Measurements from ENCODE around the gene RFK. TPM values are rescaled to one million over a fixed set of nuclear protein-coding genes. Genes with fewer than 3 reads are reported as not detected.

RFK gene
- total and polyA plus RNA-seq, 2 of the 13 experiments (the other 11 are each of a cell fraction or from before 2014, with no cell fraction given): 18.2 to 37.2 TPM

DNA sequence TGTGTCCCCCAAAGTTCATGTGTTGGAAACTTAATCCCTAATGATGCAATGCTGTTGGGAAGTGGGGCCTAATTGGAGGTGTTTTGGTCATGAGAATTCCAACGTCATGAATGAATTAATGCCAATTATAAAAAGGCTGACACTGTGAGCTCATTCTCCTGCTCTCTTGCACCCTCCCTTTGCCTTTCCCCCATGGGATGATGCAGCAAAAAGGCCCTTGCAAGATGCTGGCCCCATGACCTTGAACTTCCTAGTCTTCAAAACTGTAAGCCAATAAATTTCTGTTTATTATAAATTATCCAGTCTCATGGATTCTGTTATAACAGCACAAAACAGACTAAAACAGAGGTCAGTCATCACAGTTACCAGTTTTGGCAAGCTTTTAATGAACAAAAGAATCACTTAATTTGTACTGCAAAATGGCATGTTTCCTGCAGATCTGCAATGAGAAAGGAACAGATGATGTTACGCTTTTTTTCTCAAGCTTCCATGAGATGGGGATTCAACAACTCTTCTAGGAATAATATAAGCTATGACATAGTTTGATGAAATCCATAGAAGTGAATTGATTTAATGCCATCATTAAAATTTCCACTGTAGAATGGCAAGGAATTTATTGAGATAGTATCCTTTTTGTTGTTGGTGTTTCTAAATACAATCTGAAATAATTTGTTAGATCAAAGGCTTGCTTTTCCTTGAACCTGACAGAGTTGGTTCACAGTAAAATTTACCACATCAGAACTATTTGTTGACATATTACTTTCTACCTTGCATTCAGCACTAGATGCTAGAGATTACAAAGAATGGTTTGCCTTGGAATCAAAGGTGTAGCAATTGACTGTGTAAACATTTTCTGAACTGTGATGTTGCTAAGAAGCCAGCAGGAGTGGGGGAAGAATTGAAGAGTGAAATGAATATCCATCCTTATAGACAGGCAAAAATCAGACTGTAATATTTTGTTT, 29.3 kb upstream of the RFK start (continued):
- TF ChIP-seq EEA1 (CRISPR knock-in tag; IDR thresholded peaks at IDR 0.05; ENCODE audit: borderline replicate concordance) (no peak), DNMT3B (CRISPR knock-in tag; conservative IDR thresholded peaks at IDR 0.05) (no peak), ZNF891 (CRISPR knock-in tag; IDR thresholded peaks at IDR 0.05) (no peak), MEIS1 (CRISPR knock-in tag; IDR thresholded peaks at IDR 0.05; ENCODE audit: borderline replicate concordance) (no peak), ATM (IDR thresholded peaks at IDR 0.05; ENCODE audit: borderline replicate concordance) (no peak), NR2F2 (IDR thresholded peaks at IDR 0.05; ENCODE audit: borderline replicate concordance, low read depth) (peak; percentile 84), ZNF564 (CRISPR knock-in tag; IDR thresholded peaks at IDR 0.05) (no peak), KDM2A (CRISPR knock-in tag; IDR thresholded peaks at IDR 0.05; ENCODE audit: borderline replicate concordance, low read depth) (no peak), PHF20 (CRISPR knock-in tag; IDR thresholded peaks at IDR 0.05) (no peak), ZC3H4 (CRISPR knock-in tag; IDR thresholded peaks at IDR 0.05; ENCODE audit: borderline replicate concordance) (no peak), ZNF20 (CRISPR knock-in tag; IDR thresholded peaks at IDR 0.05) (no peak), GFI1 (CRISPR knock-in tag; IDR thresholded peaks at IDR 0.05; ENCODE audit: borderline replicate concordance) (peak; percentile 72; the same call in 1 of the 2 replicates), ZFP82 (CRISPR knock-in tag; IDR thresholded peaks at IDR 0.05; ENCODE audit: borderline replicate concordance) (no peak), KDM3A (CRISPR knock-in tag; IDR thresholded peaks at IDR 0.05; ENCODE audit: low read depth) (no peak), ZNF607 (CRISPR knock-in tag; IDR thresholded peaks at IDR 0.05; ENCODE audit: borderline replicate concordance) (no peak), GABPB1 (CRISPR knock-in tag; IDR thresholded peaks at IDR 0.05) (no peak), ZNF234 (CRISPR knock-in tag; conservative IDR thresholded peaks at IDR 0.05) (no peak), ZNF484 (CRISPR knock-in tag; IDR thresholded peaks at IDR 0.05; ENCODE audit: borderline replicate concordance, low read depth) (no peak), ZSCAN9 (CRISPR knock-in tag; IDR thresholded peaks at IDR 0.05; ENCODE audit: borderline replicate concordance) (peak; percentile 14; the same call in 1 of the 2 replicates), EHMT2 (IDR thresholded peaks at IDR 0.05; ENCODE audit: borderline replicate concordance, low read depth, low read length) (0 out of 2 replicates have a peak, but pooled peaks have one; percentile 21), HDAC2 (CRISPR knock-in tag; IDR thresholded peaks at IDR 0.05) (peak; percentile 83)
- TF ChIP-seq, protein P1, sequence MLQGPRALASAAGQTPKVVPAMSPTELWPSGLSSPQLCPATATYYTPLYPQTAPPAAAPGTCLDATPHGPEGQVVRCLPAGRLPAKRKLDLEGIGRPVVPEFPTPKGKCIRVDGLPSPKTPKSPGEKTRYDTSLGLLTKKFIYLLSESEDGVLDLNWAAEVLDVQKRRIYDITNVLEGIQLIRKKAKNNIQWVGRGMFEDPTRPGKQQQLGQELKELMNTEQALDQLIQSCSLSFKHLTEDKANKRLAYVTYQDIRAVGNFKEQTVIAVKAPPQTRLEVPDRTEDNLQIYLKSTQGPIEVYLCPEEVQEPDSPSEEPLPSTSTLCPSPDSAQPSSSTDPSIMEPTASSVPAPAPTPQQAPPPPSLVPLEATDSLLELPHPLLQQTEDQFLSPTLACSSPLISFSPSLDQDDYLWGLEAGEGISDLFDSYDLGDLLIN (CRISPR knock-in tag; IDR thresholded peaks at IDR 0.05; ENCODE audit: borderline replicate concordance): no peak
- TF ChIP-seq, protein P2, sequence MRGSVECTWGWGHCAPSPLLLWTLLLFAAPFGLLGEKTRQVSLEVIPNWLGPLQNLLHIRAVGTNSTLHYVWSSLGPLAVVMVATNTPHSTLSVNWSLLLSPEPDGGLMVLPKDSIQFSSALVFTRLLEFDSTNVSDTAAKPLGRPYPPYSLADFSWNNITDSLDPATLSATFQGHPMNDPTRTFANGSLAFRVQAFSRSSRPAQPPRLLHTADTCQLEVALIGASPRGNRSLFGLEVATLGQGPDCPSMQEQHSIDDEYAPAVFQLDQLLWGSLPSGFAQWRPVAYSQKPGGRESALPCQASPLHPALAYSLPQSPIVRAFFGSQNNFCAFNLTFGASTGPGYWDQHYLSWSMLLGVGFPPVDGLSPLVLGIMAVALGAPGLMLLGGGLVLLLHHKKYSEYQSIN (CRISPR knock-in tag; IDR thresholded peaks at IDR 0.05; ENCODE audit: borderline replicate concordance): no peak
- TF ChIP-seq, protein P3, sequence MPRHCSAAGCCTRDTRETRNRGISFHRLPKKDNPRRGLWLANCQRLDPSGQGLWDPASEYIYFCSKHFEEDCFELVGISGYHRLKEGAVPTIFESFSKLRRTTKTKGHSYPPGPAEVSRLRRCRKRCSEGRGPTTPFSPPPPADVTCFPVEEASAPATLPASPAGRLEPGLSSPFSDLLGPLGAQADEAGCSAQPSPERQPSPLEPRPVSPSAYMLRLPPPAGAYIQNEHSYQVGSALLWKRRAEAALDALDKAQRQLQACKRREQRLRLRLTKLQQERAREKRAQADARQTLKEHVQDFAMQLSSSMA (CRISPR knock-in tag; IDR thresholded peaks at IDR 0.05): no peak
- TF ChIP-seq, protein P4, sequence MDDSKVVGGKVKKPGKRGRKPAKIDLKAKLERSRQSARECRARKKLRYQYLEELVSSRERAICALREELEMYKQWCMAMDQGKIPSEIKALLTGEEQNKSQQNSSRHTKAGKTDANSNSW (CRISPR knock-in tag; IDR thresholded peaks at IDR 0.05; ENCODE audit: borderline replicate concordance): no peak
- TF ChIP-seq, protein P5, sequence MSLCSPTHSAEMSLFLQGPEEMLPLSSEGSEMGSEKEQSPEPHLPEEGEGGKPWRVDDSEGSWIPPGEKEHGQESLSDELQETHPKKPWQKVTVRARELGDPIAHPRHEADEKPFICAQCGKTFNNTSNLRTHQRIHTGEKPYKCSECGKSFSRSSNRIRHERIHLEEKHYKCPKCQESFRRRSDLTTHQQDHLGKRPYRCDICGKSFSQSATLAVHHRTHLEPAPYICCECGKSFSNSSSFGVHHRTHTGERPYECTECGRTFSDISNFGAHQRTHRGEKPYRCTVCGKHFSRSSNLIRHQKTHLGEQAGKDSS (CRISPR knock-in tag; IDR thresholded peaks at IDR 0.05; ENCODE audit: borderline replicate concordance, low read depth): no peak

Data from HepG2 (cell line).